Activated CD4-positive, CD25-positive, alpha-beta regulatory T cell treated with anti-CD3 and anti-CD28 coated beads, Interleukin-2, amount 50 U/mL, for 16 hours (primary cell): Measurements from ENCODE around the gene FANCC.

Experiments
- DNase-seq: peaks from one replicate; pipeline ENCODE4 v3.0.0-alpha.2; 2020; ENCODE audit warnings: low read depth, low spot score

The FANCC gene

DNA sequence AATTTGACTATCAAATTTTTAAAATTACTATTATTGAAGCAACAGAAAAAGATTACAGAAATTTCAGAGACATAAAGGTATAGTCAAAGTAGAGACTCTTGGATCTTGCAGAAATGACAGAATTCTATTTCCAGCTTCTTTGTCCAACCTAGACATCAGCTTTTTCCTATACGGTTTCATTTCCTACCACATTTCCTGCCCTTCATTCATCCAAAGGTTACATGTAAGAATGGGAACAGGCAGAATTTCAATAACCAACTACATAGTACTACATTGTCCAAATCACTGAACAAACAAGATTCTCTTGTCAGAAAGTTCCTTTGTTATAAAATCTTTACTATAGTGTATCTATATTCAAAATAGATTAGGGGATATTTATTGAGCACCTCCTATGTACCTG, 124.9 kb downstream of the FANCC start:
- DNase-seq = no peak

DNA sequence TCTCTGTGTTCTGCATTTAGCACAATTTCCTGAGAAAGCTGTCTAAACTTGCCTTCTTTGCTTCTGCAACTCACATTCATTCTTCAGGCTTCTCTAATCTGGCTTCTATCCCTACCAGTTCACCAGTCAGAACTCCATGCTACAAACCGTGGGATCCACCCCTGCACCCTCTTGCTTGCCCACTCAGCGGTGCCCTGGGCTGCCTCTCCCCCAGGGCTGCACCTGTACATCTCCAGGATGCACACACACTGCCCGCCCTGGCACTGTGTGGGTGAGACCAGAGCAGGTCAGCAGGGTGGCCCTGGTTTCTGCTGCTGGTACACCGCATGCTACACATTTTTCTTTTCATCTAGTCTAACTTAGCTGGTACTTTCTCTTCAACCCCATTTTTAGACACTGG, 127.1 kb downstream of the FANCC start:
- DNase-seq = no peak

- no peak for DNase-seq
Measured at GRCh38 chr9:95189251-95190098, 128.0 kb downstream of the FANCC start.

- no peak for DNase-seq
Measured at GRCh38 chr9:95188459-95188858, 129.1 kb downstream of the FANCC start.

DNA sequence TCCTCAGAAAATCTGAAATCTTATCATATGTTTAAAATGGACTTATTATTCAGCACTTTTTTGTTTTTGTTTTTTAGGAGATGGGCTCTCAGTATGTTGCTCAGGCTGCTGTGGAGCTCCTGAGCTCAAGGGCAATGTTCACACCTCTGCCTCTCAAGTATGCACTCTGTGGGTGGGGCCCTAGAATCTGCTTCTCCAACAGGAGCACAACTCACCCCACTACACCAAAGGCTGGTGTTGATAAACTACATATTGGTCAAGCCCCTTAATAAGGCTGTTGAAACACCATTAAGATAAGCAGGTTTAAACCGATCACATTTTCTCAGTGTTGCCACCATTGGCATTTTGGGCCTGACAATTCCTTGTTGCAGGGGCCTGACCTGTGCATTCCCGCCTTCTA, 131.6 kb downstream of the FANCC start:
- no peak for DNase-seq

DNA sequence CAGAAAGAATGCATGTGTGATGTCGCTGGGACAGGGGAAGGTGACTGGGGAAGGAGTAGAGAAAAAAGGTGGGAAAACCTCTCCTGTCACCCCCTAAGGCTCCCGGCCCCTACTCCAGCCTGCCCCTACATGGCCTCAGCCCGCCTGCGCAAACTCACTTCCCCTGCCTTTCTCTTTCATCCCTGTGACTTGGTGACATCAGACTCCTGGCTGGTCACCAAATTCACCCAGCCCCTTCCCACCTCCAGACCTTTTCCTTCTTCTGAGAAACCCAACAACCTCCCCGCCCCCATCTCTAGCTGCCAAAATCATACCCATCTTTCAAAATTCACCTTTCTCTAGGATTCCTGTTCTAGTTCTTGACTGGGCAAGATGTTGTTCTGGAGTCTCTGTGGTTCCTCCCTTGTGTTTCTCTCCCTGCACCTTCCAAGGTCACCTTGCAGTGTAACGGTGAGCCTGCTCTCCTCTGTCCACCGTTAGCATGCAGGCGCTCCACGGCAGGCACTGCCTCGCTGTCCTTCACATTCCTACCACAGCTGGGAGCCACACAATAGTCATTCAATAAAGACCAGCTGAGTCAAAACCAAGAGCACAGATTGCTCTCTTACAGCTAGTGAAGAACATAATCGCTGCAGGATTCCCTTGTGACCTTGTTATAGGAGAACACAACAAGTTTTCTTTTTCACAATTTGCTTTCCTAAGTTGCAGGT, 134.5 kb downstream of the FANCC start:
- DNase-seq = no peak

GRCh38 chr9:95181835-95182234, 135.7 kb downstream of the FANCC start:
- no peak for DNase-seq

DNA sequence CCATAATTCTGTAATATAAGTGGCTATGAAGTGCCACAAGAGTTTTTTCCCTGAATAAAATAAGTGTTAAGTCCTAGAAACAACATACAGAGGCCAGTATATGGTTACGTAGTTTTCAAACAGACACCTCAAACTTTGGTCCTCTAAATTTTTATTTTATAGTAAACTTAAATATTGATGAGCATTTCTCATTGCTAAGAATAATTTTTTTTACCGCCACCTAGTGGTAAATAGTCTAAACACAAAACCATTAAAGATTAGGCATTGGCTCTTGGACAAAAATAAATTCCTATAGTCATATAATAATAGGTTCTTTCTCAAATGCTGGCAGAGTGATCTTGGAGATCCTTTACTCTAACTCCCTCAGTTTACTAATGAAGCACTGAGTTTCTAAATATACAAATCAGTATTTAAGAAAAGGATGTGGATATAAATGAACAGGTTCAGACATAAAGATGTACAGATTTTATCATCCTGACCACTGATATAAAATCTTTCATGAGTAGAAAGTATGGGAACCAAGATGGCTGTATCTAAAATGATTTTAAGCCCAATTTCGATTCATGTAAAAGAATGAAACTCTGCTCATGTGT, 136.2 kb downstream of the FANCC start:
- no peak for DNase-seq

GRCh38 chr9:95177617-95178016, 139.9 kb downstream of the FANCC start:
- no peak for DNase-seq

DNA sequence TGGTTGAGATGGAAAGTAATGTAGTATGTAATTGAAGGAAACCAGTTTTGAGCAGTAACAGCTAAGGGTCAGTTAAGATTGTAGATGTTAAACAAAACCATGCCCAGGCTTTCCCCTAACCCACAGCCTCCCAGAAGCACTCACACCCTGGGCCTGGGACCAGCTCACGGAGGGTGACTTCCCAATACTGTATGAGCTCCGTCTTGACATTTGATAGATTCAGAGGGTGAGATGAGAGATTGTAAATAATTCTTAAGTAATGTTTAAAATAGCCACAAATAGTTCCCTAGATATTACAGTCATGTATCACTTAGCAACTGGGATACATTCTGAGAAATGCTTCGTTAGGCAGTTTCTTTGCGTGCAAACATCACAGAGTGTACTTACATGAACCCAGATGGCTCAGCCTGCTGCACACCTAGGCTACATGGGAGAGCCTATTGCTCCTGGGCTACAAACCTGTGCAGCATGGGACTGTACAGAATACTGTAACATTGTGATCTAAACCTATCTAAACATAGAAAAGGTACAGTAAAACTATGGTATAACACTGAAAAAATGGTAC, 140.7 kb downstream of the FANCC start:
- DNase-seq = no peak

- no peak for DNase-seq
Measured at GRCh38 chr9:95175523-95175922, 142.0 kb downstream of the FANCC start.

DNA sequence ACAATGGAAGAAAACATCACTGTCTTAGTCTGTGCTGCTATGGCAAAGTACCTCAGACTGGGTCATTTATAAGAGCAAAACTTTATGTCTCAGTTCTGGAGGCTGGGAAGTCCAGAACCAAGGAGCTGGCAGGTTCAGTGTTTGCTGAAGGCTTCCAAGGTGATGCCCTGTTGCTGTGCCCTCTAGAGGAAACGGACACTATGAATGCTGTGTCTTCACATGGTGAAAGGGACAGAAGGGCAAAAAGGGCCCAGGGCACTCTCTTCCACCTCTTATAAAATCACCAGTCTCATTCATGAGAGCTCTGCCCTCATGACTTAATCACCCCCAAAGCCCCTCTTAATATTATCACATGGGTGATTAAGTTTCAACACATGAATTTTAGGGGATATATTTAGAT, 143.5 kb downstream of the FANCC start:
- no peak for DNase-seq

DNA sequence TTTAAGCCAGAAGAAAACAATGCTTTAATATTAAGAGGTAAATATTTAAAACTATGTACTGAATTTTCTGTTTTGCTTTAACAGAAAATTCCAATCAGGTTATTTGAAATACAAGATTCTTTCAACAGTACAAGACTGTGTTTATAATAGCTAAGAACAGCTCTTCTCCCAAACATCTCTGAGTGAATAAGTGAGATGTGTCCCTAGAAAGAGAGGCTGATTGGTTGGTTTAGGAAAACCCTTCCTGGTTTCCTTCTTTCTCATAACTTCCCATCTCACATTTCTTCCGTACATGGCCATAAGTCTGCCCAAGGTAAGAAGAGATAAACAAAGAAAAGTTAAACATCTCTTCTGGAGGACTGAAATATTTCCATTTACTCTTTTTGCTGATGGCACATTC, 145.9 kb downstream of the FANCC start:
- DNase-seq = no peak

GRCh38 chr9:95171001-95171400, 146.5 kb downstream of the FANCC start:
- DNase-seq = no peak

DNA sequence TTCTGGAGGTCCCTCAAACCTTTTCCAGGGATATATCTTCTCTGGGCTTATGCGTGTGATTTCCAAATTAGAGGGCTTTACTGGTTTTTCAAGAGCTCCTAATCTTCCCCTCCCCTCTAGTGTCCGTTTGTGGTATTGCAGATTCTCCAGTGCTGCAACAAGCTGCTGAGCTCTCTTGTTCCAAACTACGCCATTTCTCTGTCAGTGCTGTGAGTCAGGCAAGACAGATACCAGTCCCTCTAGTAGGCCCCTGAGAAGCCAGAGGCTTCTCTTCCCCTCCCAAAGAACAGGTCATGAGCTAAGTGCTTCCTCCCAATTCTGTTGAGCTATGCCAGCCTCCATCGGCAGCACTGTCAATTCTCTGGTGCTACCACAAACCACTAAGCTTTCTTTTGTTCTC, 149.5 kb downstream of the FANCC start:
- DNase-seq = peak; percentile 32

DNA sequence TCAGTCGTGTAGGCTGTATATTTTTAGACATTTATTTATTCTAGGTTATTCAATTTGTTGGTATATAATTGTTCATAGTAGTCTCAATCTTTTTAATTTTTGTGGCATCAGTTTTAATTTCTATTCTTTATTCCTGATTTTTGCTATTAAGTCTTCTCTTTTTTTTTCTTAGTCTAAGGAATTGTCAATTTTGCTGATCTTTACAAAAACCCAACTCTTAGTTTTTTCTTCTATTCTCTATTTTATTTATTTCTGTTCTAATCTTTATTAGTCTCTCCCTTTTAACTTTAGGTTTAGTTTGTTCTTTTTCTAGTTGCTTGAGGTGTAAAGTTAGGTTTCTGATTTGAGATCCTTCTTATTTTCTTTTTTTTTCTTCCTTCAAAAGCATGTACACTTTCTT, 152.5 kb downstream of the FANCC start:
- no peak for DNase-seq

GRCh38 chr9:95157481-95158151, 159.9 kb downstream of the FANCC start:
- DNase-seq = no peak

DNA sequence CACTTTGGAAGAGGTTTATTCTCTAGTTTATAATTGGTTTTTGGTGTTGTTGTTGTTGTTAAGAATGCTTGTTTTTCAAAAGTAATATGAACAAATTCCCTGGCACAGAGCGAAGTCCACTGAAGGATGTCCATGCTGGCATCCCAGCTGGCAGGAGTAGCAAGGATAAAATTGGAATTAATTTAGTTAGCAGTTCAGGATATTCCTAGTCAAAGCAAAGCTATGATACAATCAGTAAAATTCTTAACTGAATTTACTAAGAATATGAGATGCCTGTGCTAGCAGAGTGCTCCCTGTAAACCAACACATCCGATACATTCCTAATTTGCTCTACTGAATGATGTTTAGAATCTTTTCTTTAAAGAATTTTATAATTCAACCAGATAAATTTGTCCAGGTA, 161.4 kb downstream of the FANCC start:
- DNase-seq = no peak

DNA sequence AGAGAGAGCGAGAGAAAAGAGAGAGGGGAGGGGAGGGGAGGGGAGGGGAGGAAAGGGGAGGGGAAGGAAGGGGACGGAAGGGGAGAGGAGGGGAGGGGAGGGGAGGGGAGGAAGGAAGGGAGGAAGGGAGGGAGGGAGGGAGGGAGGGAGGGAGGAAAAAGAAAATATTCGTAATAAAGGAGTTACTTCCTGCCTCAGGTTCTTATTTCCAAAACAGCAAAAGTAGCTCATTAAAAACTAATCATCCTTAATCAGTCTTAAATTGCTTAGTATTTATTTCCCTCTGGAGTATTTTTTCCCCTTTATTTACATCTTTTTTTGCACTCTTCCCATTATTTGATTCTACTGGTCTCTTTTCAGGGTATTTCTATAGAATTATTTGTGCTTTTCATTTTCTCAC, 162.3 kb downstream of the FANCC start:
- no peak for DNase-seq

DNA sequence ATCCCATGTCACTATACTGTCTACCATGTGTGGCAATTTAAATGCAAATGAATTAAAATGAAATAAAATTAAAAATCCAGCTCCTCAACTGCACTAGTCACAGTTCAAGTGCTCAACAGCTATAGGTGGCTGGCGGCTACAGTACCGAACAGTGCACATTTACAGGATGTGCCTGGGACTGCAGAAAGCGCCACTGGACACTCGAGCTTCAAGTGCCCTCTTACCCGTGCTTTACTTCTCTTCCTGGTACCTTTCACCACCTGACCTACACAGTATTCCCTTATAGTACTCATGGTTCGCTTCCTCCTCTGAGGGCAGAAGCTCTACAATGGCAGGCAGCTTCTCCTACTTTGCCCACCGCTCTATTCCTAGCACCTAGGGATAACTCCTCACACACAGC, 166.6 kb downstream of the FANCC start:
- no peak for DNase-seq

DNA sequence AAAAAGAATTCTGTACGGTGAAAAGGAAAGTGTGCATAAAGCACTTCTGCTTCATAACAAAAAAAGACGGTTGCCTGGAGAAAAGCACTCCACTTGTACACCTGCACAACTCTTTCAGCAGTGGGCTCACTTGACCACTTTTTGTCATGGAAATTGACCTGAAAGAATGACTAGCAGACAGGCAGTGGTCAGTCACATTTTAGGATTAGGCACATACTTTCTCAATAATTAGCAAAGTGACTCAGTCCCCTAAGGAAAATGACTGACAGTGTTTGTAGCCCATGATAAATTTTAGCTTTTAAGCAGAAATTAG, 169.3 kb downstream of the FANCC start:
- no peak for DNase-seq
